ENCODE results near the gene NAA80. TPM values are rescaled to one million over a fixed set of nuclear protein-coding genes. Genes with fewer than 3 reads are reported as not detected.
A peak's percentile ranks its signal among the peaks of the same experiment; 100 is the strongest.

NAA80 gene
- total and polyA plus RNA-seq, 8 donors = 5.6 to 12.7 (median 9.1) TPM

GRCh38 chr3:50248387-50248786, 50.8 kb downstream of the NAA80 start:
- ATAC-seq (peak; percentile 43), DNase-seq (peak in 1 of 4 donors; percentile 83)
- TF ChIP-seq CTCF (IDR thresholded peaks at IDR 0.05) = no peak
- intact Hi-C loops (cut with DNase I) = no loop called here
- H3K27ac ChIP-seq = peak overlapping the region; percentile 85 to 98
- H3K4me1 ChIP-seq = peaks cover 57 to 100% of the 10 kb centered on the region in 2 donors
- no peaks in the 10 kb centered on the region for H3K27me3 ChIP-seq
- H3K4me3 ChIP-seq = no peak overlapping the region
- no peaks in the 10 kb centered on the region for H3K9me3 ChIP-seq
- H3K36me3 ChIP-seq = peaks cover 0 to 51% of the 10 kb centered on the region in 2 donors

- DNase-seq (peak in 2 of 4 donors; percentile 66 to 79), ATAC-seq (peak; percentile 42)
- H3K4me3 ChIP-seq = peak overlapping the region in 1 of 2 donors; percentile 48
- intact Hi-C loops (cut with DNase I) = no loop called here
- H3K36me3 ChIP-seq = peaks cover 0 to 36% of the 10 kb centered on the region in 2 donors
- H3K4me1 ChIP-seq = peaks cover 70 to 100% of the 10 kb centered on the region in 2 donors
- no peaks in the 10 kb centered on the region for H3K9me3 ChIP-seq
- no peaks in the 10 kb centered on the region for H3K27me3 ChIP-seq
- peak in 1 of 2 donors; percentile 70 for TF ChIP-seq CTCF (IDR thresholded peaks at IDR 0.05)
- peak overlapping the region; percentile 85 to 98 for H3K27ac ChIP-seq
Observed at GRCh38 chr3:50246517-50246954, 52.7 kb downstream of the NAA80 start.

Other genes with a start within 250 kb of the NAA80 start
- gene RBM5, start 210.5 kb downstream of the NAA80 start, total RNA-seq = 100 to 1,000 TPM; 117 to 129 TPM
- 100 to 1,000 TPM; 367 to 525 (median 425) TPM for gene RBM5, start 210.5 kb downstream of the NAA80 start, polyA plus RNA-seq (ENCODE audit: insufficient read length in 6 of 6)
- gene SEMA3F, start 144.1 kb downstream of the NAA80 start, total RNA-seq = 10 to 100 TPM; 26.0 to 56.2 TPM
- gene SEMA3F, start 144.1 kb downstream of the NAA80 start, polyA plus RNA-seq (ENCODE audit: insufficient read length in 6 of 6) = 10 to 100 TPM; 43.4 to 52.0 (median 46.7) TPM
- not detected for gene GNAT1, start 107.8 kb downstream of the NAA80 start, total RNA-seq
- gene GNAT1, start 107.8 kb downstream of the NAA80 start, polyA plus RNA-seq (ENCODE audit: insufficient read length in 6 of 6) = not detected
- gene SLC38A3, start 94.1 kb downstream of the NAA80 start, total RNA-seq = under 1 TPM in 1 of 2 donors, not detected in 1; 0.23 TPM
- 10 to 100 TPM in 1 of 6 donors, 1 to 10 TPM in 5; 5.6 to 10.9 (median 8.0) TPM for gene SLC38A3, start 94.1 kb downstream of the NAA80 start, polyA plus RNA-seq (ENCODE audit: insufficient read length in 6 of 6)
- 100 to 1,000 TPM; 266 to 381 TPM for gene GNAI2, start 63.2 kb downstream of the NAA80 start, total RNA-seq
- gene GNAI2, start 63.2 kb downstream of the NAA80 start, polyA plus RNA-seq (ENCODE audit: insufficient read length in 6 of 6) = 100 to 1,000 TPM; 259 to 306 (median 269) TPM
- gene SEMA3B, start 30.3 kb downstream of the NAA80 start, total RNA-seq = 10 to 100 TPM; 56.8 to 92.7 TPM
- gene SEMA3B, start 30.3 kb downstream of the NAA80 start, polyA plus RNA-seq (ENCODE audit: insufficient read length in 6 of 6) = 10 to 100 TPM; 20.6 to 30.2 (median 25.6) TPM
- under 1 TPM in 1 of 2 donors, not detected in 1; 0.24 TPM for gene LSMEM2, start 20.3 kb downstream of the NAA80 start, total RNA-seq
- under 1 TPM; 0.15 to 0.61 (median 0.42) TPM for gene LSMEM2, start 20.3 kb downstream of the NAA80 start, polyA plus RNA-seq (ENCODE audit: insufficient read length in 6 of 6)
- 100 to 1,000 TPM in 1 of 2 donors, 10 to 100 TPM in 1; 55.0 to 104 TPM for gene IFRD2, start 7.0 kb downstream of the NAA80 start, total RNA-seq
- 10 to 100 TPM; 29.6 to 48.5 (median 37.5) TPM for gene IFRD2, start 7.0 kb downstream of the NAA80 start, polyA plus RNA-seq (ENCODE audit: insufficient read length in 6 of 6)
- 1 to 10 TPM; 4.5 to 4.6 TPM for gene HYAL3, start within 50 bp of the NAA80 start, total RNA-seq
- gene HYAL3, start within 50 bp of the NAA80 start, polyA plus RNA-seq (ENCODE audit: insufficient read length in 6 of 6) = 1 to 10 TPM; 2.3 to 5.2 (median 3.8) TPM
- 10 to 100 TPM; 37.5 to 41.3 TPM for gene HYAL1, start 4.2 kb upstream of the NAA80 start, total RNA-seq
- 1 to 10 TPM; 2.1 to 3.4 (median 2.6) TPM for gene HYAL1, start 4.2 kb upstream of the NAA80 start, polyA plus RNA-seq (ENCODE audit: insufficient read length in 6 of 6)
- 100 to 1,000 TPM; 119 to 171 TPM for gene HYAL2, start 23.3 kb upstream of the NAA80 start, total RNA-seq
- gene HYAL2, start 23.3 kb upstream of the NAA80 start, polyA plus RNA-seq (ENCODE audit: insufficient read length in 6 of 6) = 100 to 1,000 TPM in 1 of 6 donors, 10 to 100 TPM in 5; 67.2 to 113 (median 80.9) TPM
- 10 to 100 TPM; 27.8 to 29.6 TPM for gene TUSC2, start 28.8 kb upstream of the NAA80 start, total RNA-seq
- 10 to 100 TPM; 15.2 to 21.1 (median 18.1) TPM for gene TUSC2, start 28.8 kb upstream of the NAA80 start, polyA plus RNA-seq (ENCODE audit: insufficient read length in 6 of 6)
- gene RASSF1, start 41.4 kb upstream of the NAA80 start, total RNA-seq = 10 to 100 TPM; 29.8 to 40.7 TPM
- 10 to 100 TPM; 24.9 to 33.7 (median 27.6) TPM for gene RASSF1, start 41.4 kb upstream of the NAA80 start, polyA plus RNA-seq (ENCODE audit: insufficient read length in 6 of 6)
- gene ZMYND10, start 46.3 kb upstream of the NAA80 start, total RNA-seq = 10 to 100 TPM in 1 of 2 donors, 1 to 10 TPM in 1; 1.6 to 16.3 TPM
- 10 to 100 TPM in 4 of 6 donors, 1 to 10 TPM in 2; 6.2 to 25.5 (median 18.8) TPM for gene ZMYND10, start 46.3 kb upstream of the NAA80 start, polyA plus RNA-seq (ENCODE audit: insufficient read length in 6 of 6)
- gene NPRL2, start 51.4 kb upstream of the NAA80 start, total RNA-seq = 10 to 100 TPM; 16.1 to 18.7 TPM
- 10 to 100 TPM; 25.2 to 33.3 (median 28.4) TPM for gene NPRL2, start 51.4 kb upstream of the NAA80 start, polyA plus RNA-seq (ENCODE audit: insufficient read length in 6 of 6)
- gene CYB561D2, start 51.5 kb upstream of the NAA80 start, total RNA-seq = 10 to 100 TPM; 21.3 to 28.3 TPM
- 10 to 100 TPM in 3 of 6 donors, 1 to 10 TPM in 3; 8.5 to 12.1 (median 10.1) TPM for gene CYB561D2, start 51.5 kb upstream of the NAA80 start, polyA plus RNA-seq (ENCODE audit: insufficient read length in 6 of 6)
- 10 to 100 TPM; 37.0 to 39.1 TPM for gene TMEM115, start 60.1 kb upstream of the NAA80 start, total RNA-seq
- 10 to 100 TPM; 23.3 to 31.4 (median 26.9) TPM for gene TMEM115, start 60.1 kb upstream of the NAA80 start, polyA plus RNA-seq (ENCODE audit: insufficient read length in 6 of 6)
- gene CACNA2D2, start 204.2 kb upstream of the NAA80 start, total RNA-seq = 10 to 100 TPM; 51.4 to 86.6 TPM
- gene CACNA2D2, start 204.2 kb upstream of the NAA80 start, polyA plus RNA-seq (ENCODE audit: insufficient read length in 6 of 6) = 10 to 100 TPM; 15.4 to 37.5 (median 27.2) TPM

Measured in left lung (tissue), 10 donors.